HepG2 (cell line): ENCODE measurements around the gene ASL. TPM values are rescaled to one million over a fixed set of nuclear protein-coding genes. Genes with fewer than 3 reads are reported as not detected.

ENCODE experiments used
- AGO1 ChIP-seq: fragments of 200-400 bp; formaldehyde crosslinking; IDR thresholded peaks from 2 replicates; pipeline ENCODE4 v1.6.1; 2017; ENCODE audit warnings: mild to moderate bottlenecking, low read depth, low read length, moderate library complexity; ENCODE audit not compliant: poor library complexity, severe bottlenecking
- DNMT3B ChIP-seq: conservative IDR thresholded peaks from 2 replicates; pipeline ENCODE4 v1.6.1; 2016; ENCODE audit warnings: missing biosample characterization, control low read depth
- NFIB ChIP-seq: sonication (generic); formaldehyde crosslinking; IDR thresholded peaks from 2 replicates; pipeline ENCODE4 v1.9.0; 2021; ENCODE audit warnings: missing genetic modification reagents, mild to moderate bottlenecking, borderline replicate concordance
- PHF5A ChIP-seq: IDR thresholded peaks from one replicate; pipeline ENCODE4 v1.6.1; 2018; ENCODE audit warnings: low read depth, missing genetic modification reagents; ENCODE audit not compliant: unreplicated experiment
- PHF8 ChIP-seq: sonication (generic); formaldehyde crosslinking; IDR thresholded peaks from 2 replicates; pipeline ENCODE4 v1.5.0; 2020; ENCODE audit warnings: missing genetic modification reagents
- POLR2G ChIP-seq: fragments of 200-400 bp; formaldehyde crosslinking; IDR thresholded peaks from 2 replicates; pipeline ENCODE4 v1.6.1; 2018; ENCODE audit warnings: mild to moderate bottlenecking, low read depth, low read length, moderate library complexity
- RAD21 ChIP-seq: fragments of 450-650 bp; formaldehyde crosslinking; IDR thresholded peaks from 2 replicates; pipeline ENCODE4 v1.5.0; 2020; ENCODE audit warnings: mild to moderate bottlenecking
- REL ChIP-seq: sonication (generic); formaldehyde crosslinking; conservative IDR thresholded peaks from 2 replicates; pipeline ENCODE4 v1.8.0; 2022; ENCODE audit warnings: mild to moderate bottlenecking, missing genetic modification reagents, moderate library complexity
- RXRB ChIP-seq: IDR thresholded peaks from 2 replicates; pipeline ENCODE4 v1.6.1; 2016; ENCODE audit warnings: borderline replicate concordance, missing genetic modification reagents, missing compliant biosample characterization
- UBTF ChIP-seq: sonication (generic); formaldehyde crosslinking; IDR thresholded peaks from 2 replicates; pipeline ENCODE4 v1.4.0; 2020; ENCODE audit warnings: mild to moderate bottlenecking, missing genetic modification reagents
- ZBTB46 ChIP-seq: sonication (generic); formaldehyde crosslinking; IDR thresholded peaks from 2 replicates; pipeline ENCODE4 v1.4.0; 2020; ENCODE audit warnings: mild to moderate bottlenecking, missing genetic modification reagents, borderline replicate concordance
- ZC3H13 ChIP-seq: sonication (generic); formaldehyde crosslinking; IDR thresholded peaks from 2 replicates; pipeline ENCODE4 v1.8.1; 2023; ENCODE audit warnings: mild to moderate bottlenecking, missing genetic modification reagents, moderate library complexity
- ZNF407 ChIP-seq: sonication (generic); formaldehyde crosslinking; IDR thresholded peaks from one replicate; pipeline ENCODE4 v1.5.1; 2020; ENCODE audit warnings: mild to moderate bottlenecking, missing genetic modification reagents; ENCODE audit errors: not compliant biosample characterization
- ZNF446 ChIP-seq: sonication (generic); formaldehyde crosslinking; IDR thresholded peaks from 2 replicates; pipeline ENCODE4 v1.5.0; 2020; ENCODE audit warnings: mild to moderate bottlenecking, missing genetic modification reagents
- ZNF556 ChIP-seq: sonication (generic); formaldehyde crosslinking; IDR thresholded peaks from 2 replicates; pipeline ENCODE4 v1.4.0; 2020; ENCODE audit warnings: mild to moderate bottlenecking, missing genetic modification reagents, borderline replicate concordance
- polyA plus RNA-seq, 8 experiments: library from polyadenylated mRNA; depleted of rRNA in 3 of 8; stranded (reverse) in 7 of 8; unstranded in 1 of 8; fragments of >200 nt; fragmentation: Illumina TruSeq in 4 of 8; extraction: Trizol in 4 of 8; gene quantifications; 2 replicates each; pipeline versions ENCODE4 v1.2.1 to v1.2.3, GENCODE V29; 2011 to 2016; ENCODE audit warnings: low read depth in 4 of 8, missing spikeins in 1 of 8, mixed read lengths in 1 of 8; ENCODE audit not compliant: insufficient read depth in 1 of 8
- total RNA-seq, 5 experiments: library from RNA; depleted of rRNA; stranded (reverse); fragments of >200 nt; fragmentation: Illumina TruSeq; extraction: Trizol; gene quantifications; 2 replicates each; pipeline ENCODE4 v1.2.3, GENCODE V29; 2016; ENCODE audit warnings: low read depth in 1 of 5

ASL gene
- total and polyA plus RNA-seq, 2 of the 13 experiments (the other 11 are each of a cell fraction or from before 2014, with no cell fraction given): 71.4 to 96.5 TPM

- TF ChIP-seq RAD21 (CRISPR knock-in tag): no peak
- no peak for TF ChIP-seq PHF5A (CRISPR knock-in tag)
- no peak for TF ChIP-seq ZNF407
- peak; percentile 61 for TF ChIP-seq RXRB (CRISPR knock-in tag)
- no peak for TF ChIP-seq ZBTB46 (CRISPR knock-in tag)
- TF ChIP-seq ZNF556 (CRISPR knock-in tag): no peak; the same call in 1 of the 2 replicates
- TF ChIP-seq AGO1: no peak
- TF ChIP-seq POLR2G: 0 out of 2 replicates have a peak, but pooled peaks have one; percentile 38
- TF ChIP-seq REL (CRISPR knock-in tag): no peak
- TF ChIP-seq PHF8: no peak
- no peak for TF ChIP-seq DNMT3B (CRISPR knock-in tag)
- no peak for TF ChIP-seq NFIB
- no peak for TF ChIP-seq ZC3H13 (CRISPR knock-in tag)
- TF ChIP-seq UBTF (CRISPR knock-in tag): 0 out of 2 replicates have a peak, but pooled peaks have one; percentile 15
- TF ChIP-seq ZNF446: no peak
Observed at GRCh38 chr7:66076462-66077329, 1.1 kb downstream of the ASL start (continued).
